Neural cell (in vitro differentiated cells): Measurements from ENCODE around the gene CACNA1S. TPM values are rescaled to one million over a fixed set of nuclear protein-coding genes. Genes with fewer than 3 reads are reported as not detected.

Source experiments
- H2AFZ ChIP-seq: fragments of 200-600, 300-800 bp; sonication (generic), shearing (Covaris generic); 2 replicates; pipeline ENCODE4 v1.6.0; 2014; ENCODE audit warnings: low read depth, mild to moderate bottlenecking, antibody characterized with exemption, low read length, moderate library complexity
- H3F3A ChIP-seq: fragments of 200-600 bp; shearing (Covaris generic); 2 replicates; pipeline ENCODE4 v1.6.1; 2016; ENCODE audit warnings: mild to moderate bottlenecking, moderate library complexity, mixed read lengths, antibody characterized with exemption, low read length; ENCODE audit not compliant: insufficient read depth, poor library complexity, severe bottlenecking
- H3K27ac ChIP-seq: fragments of 200-600, 300-800 bp; sonication (generic), shearing (Covaris generic); 2 replicates; pipeline ENCODE4 v1.5.1; 2014; ENCODE audit warnings: mild to moderate bottlenecking, low read length, moderate library complexity
- H3K27me3 ChIP-seq: fragments of 300-800, 200-600 bp; sonication (generic), shearing (Covaris generic); 2 replicates; pipeline ENCODE4 v1.6.0; 2014; ENCODE audit warnings: mild to moderate bottlenecking, low read depth, low read length, moderate library complexity; ENCODE audit not compliant: insufficient read depth
- H3K36me3 ChIP-seq: fragments of 300-800, 200-600 bp; sonication (generic), shearing (Covaris generic); 2 replicates; pipeline ENCODE4 v1.5.1; 2014; ENCODE audit warnings: mild to moderate bottlenecking, antibody characterized with exemption, low read length, moderate library complexity; ENCODE audit not compliant: insufficient read depth
- H3K4me2 ChIP-seq: fragments of 300-800, 200-600 bp; sonication (generic), shearing (Covaris generic); 2 replicates; pipeline ENCODE4 v1.6.0; 2014; ENCODE audit warnings: mild to moderate bottlenecking, low read length
- H3K4me3 ChIP-seq: fragments of 300-800, 200-600 bp; sonication (generic), shearing (Covaris generic); 2 replicates; pipeline ENCODE4 v1.5.1; 2014; ENCODE audit warnings: mild to moderate bottlenecking, low read length, moderate library complexity
- H3K79me2 ChIP-seq: fragments of 200-600 bp; shearing (Covaris generic); replicated peaks from 2 replicates; pipeline ENCODE4 v1.6.0; 2014; ENCODE audit warnings: mild to moderate bottlenecking, low read length, moderate library complexity; ENCODE audit not compliant: insufficient read depth
- H3K9ac ChIP-seq: fragments of 300-800, 200-600 bp; sonication (generic), shearing (Covaris generic); 2 replicates; pipeline ENCODE4 v1.6.1; 2016; ENCODE audit warnings: mild to moderate bottlenecking, low read length, mixed read lengths
- H3K9me2 ChIP-seq: fragments of 200-600 bp; shearing (Covaris generic); 2 replicates; pipeline ENCODE4 v1.6.1; 2016; ENCODE audit warnings: mild to moderate bottlenecking, low read length, mixed read lengths; ENCODE audit not compliant: insufficient read depth
- H3K9me3 ChIP-seq: fragments of 200-600, 300-800 bp; sonication (generic), shearing (Covaris generic); 2 replicates; pipeline ENCODE4 v1.6.1; 2016; ENCODE audit warnings: mild to moderate bottlenecking, mixed run types, low read length, moderate library complexity, mixed read lengths
- H4K20me1 ChIP-seq: fragments of 200-600 bp; shearing (Covaris generic); 2 replicates; pipeline ENCODE4 v1.6.1; 2016; ENCODE audit warnings: mild to moderate bottlenecking, mixed run types; ENCODE audit not compliant: insufficient read depth
- CTCF ChIP-seq: fragments of 450-650 bp; IDR thresholded peaks from 2 replicates; pipeline ENCODE4 v1.5.1; 2014; ENCODE audit warnings: antibody characterized with exemption, mild to moderate bottlenecking, moderate library complexity; ENCODE audit not compliant: poor library complexity, severe bottlenecking
- EP300 ChIP-seq: fragments of 450-650 bp; conservative IDR thresholded peaks from 2 replicates; pipeline ENCODE4 v1.6.1; 2014; ENCODE audit warnings: antibody characterized with exemption, mild to moderate bottlenecking, moderate library complexity; ENCODE audit not compliant: poor library complexity, severe bottlenecking
- EZH2 ChIP-seq: fragments of 200-600, 300-800 bp; shearing (Covaris generic), sonication (generic); IDR thresholded peaks from 2 replicates; pipeline ENCODE4 v1.6.1; 2014; ENCODE audit warnings: antibody characterized with exemption, low read length, borderline replicate concordance, mild to moderate bottlenecking; ENCODE audit not compliant: insufficient read depth, poor library complexity, severe bottlenecking
- MXI1 ChIP-seq: fragments of 450-650 bp; conservative IDR thresholded peaks from 2 replicates; pipeline ENCODE4 v1.6.1; 2014; ENCODE audit warnings: antibody characterized with exemption, mild to moderate bottlenecking; ENCODE audit not compliant: poor library complexity, severe bottlenecking
- POLR2AphosphoS5 ChIP-seq: IDR thresholded peaks from 2 replicates; pipeline ENCODE4 v1.6.1; 2012
- RAD21 ChIP-seq: fragments of 450-650 bp; conservative IDR thresholded peaks from 2 replicates; pipeline ENCODE4 v1.6.1; 2014; ENCODE audit warnings: antibody characterized with exemption, mild to moderate bottlenecking, moderate library complexity
- REST ChIP-seq: IDR thresholded peaks from 2 replicates; pipeline ENCODE4 v1.6.1; 2012; ENCODE audit warnings: borderline replicate concordance
- SMC3 ChIP-seq: fragments of 450-650 bp; conservative IDR thresholded peaks from 2 replicates; pipeline ENCODE4 v1.6.1; 2014; ENCODE audit warnings: antibody characterized with exemption, mild to moderate bottlenecking, moderate library complexity; ENCODE audit not compliant: poor library complexity
- TAF1 ChIP-seq: IDR thresholded peaks from 2 replicates; pipeline ENCODE4 v1.6.1; 2012; ENCODE audit warnings: low read depth
- polyA plus RNA-seq: library from polyadenylated mRNA; depleted of rRNA; stranded (reverse); fragments of >200 nt; gene quantifications from 2 replicates; pipeline ENCODE4 v1.2.3, GENCODE V29; 2014

CACNA1S gene
- polyA plus RNA-seq, 1 donor from 2014 or later = 0.05 TPM

DNA sequence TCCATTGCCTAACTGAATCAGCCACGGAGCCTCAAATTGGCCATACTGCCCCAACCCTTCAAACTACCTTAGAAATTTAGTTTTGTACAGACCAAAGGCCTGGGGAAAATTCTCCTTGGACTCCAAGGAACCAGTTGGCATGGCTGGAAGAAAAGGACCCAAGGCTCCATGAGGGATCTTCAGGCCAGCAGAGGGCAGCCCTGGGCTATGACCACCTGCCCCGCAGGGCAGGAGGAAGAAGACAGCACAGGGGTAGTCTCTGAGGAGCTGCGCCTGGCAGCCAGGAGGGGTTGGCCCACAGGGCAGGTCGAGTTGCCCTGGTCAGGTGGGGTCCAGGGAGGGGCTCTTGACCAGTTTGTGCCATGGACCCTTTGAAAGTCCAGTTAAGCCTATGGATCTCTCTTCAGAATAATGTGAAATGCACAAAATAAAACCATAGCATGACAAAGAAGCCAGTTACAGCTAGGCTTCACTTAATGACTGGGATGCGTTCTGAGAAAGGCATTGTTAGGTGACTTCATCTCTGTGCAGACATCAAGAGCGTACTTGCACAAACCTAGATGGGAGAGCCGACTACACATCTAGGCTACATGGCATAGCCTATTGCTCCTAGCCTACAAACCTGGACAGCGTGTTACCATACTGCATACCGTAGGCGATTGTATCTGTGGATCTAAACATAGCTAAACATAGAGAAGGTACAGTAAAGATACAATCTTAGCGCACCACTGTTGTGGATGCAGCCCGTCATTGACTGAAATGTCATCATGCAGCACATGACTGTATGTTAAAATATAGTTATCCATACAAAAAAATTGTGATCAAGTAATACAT, 26.1 kb downstream of the CACNA1S start:
- Histone ChIP-seq H3F3A (no peaks in the 10 kb centered on the region), H3K9me3 (no peaks in the 10 kb centered on the region), H3K4me2 (no peak overlapping the region), H3K27ac (peak overlapping the region; percentile 94), H3K9ac (no peak overlapping the region), H3K79me2 (no peaks in the 10 kb centered on the region), H3K27me3 (no peaks in the 10 kb centered on the region), H4K20me1 (no peaks in the 10 kb centered on the region), H3K36me3 (no peaks in the 10 kb centered on the region), H3K9me2 (no peaks in the 10 kb centered on the region), H2AFZ (no peak overlapping the region), H3K4me3 (no peak overlapping the region)
- TF ChIP-seq MXI1 (no peak), CTCF (no peak), REST (no peak), POLR2AphosphoS5 (no peak), EP300 (no peak), RAD21 (no peak), SMC3 (no peak), TAF1 (no peak), EZH2 (no peak)

GRCh38 chr1:201084295-201084694, 27.9 kb downstream of the CACNA1S start:
- TF ChIP-seq EZH2 (no peak), SMC3 (peak; percentile 48), POLR2AphosphoS5 (peak; percentile 69), REST (peak; percentile 91), RAD21 (peak; percentile 47), MXI1 (peak; percentile 14), CTCF (no peak), TAF1 (peak; percentile 73), EP300 (peak; percentile 59)
- H4K20me1 ChIP-seq = no peaks in the 10 kb centered on the region
- no peak overlapping the region for H3K4me3 ChIP-seq
- H3K9me3 ChIP-seq = no peaks in the 10 kb centered on the region
- peak overlapping the region; percentile 66 for H3K9ac ChIP-seq
- H3K27ac ChIP-seq = peak overlapping the region; percentile 94
- H3K79me2 ChIP-seq = no peaks in the 10 kb centered on the region
- H3F3A ChIP-seq = no peaks in the 10 kb centered on the region
- no peaks in the 10 kb centered on the region for H3K9me2 ChIP-seq
- no peaks in the 10 kb centered on the region for H3K36me3 ChIP-seq
- H3K4me2 ChIP-seq = peak overlapping the region; percentile 56
- peak overlapping the region; percentile 25 for H2AFZ ChIP-seq
- H3K27me3 ChIP-seq = no peaks in the 10 kb centered on the region
